Measurements from ENCODE around the gene CXCL1.

Gene CXCL1

GRCh38 chr4:73916172-73916925, 47.2 kb downstream of the CXCL1 start:
- no peak for DNase-seq (ENCODE audit: low read depth in 1 of 2, low spot score in 1 of 2)

GRCh38 chr4:73917081-73917501, 47.9 kb downstream of the CXCL1 start:
- no peak for DNase-seq (ENCODE audit: low read depth in 1 of 2, low spot score in 1 of 2)

- no peak for DNase-seq (ENCODE audit: low read depth in 1 of 2, low spot score in 1 of 2)
These were observed 48.9 kb downstream of the CXCL1 start for GRCh38 chr4:73918058-73918457.

GRCh38 chr4:73919691-73920090, 50.5 kb downstream of the CXCL1 start:
- no peak for DNase-seq (ENCODE audit: low read depth in 1 of 2, low spot score in 1 of 2)
